ENCODE results near the gene KLF17. TPM values are rescaled to one million over a fixed set of nuclear protein-coding genes. Genes with fewer than 3 reads are reported as not detected.

Gene KLF17
- not detected for total RNA-seq

GRCh38 chr1:44118682-44119081 lies at the start of gene KLF17:
Gene KLF17, plus strand, starts transcription at chr1:44118821. Its CDS starts 87 bp downstream, at chr1:44118908.
- intact Hi-C loops (cut with micrococcal nuclease), result no loop called here

GRCh38 chr1:44071461-44071860 lies 47.2 kb upstream of the KLF17 start:
- Mint-ChIP-seq H3K27ac (no peak overlapping the region), H3K27me3 (peaks cover 17% of the 10 kb centered on the region), H3K4me1 (ENCODE audit: low read depth) (peaks cover 3% of the 10 kb centered on the region), H3K36me3 (ENCODE audit: low read depth) (no peaks in the 10 kb centered on the region), H3K4me3 (no peak overlapping the region), H3K9me3 (no peaks in the 10 kb centered on the region)
- intact Hi-C loops (cut with micrococcal nuclease), result no loop called here
- ATAC-seq, result no peak
- TF ChIP-seq CTCF (IDR thresholded peaks at IDR 0.05), result no peak
- POLR2A ChIA-PET, result no interaction called here
- no peak for DNase-seq
- CTCF ChIA-PET, result interaction anchor here (2.0 kb wide), 1 partner anchor 23 kb away, joined by 5 read pairs; no protein-coding TSS in a partner anchor

More at GRCh38 chr1:44118682-44119081, at the start of gene KLF17:
- CTCF ChIA-PET, result no interaction called here
- H3K4me1 Mint-ChIP-seq (ENCODE audit: low read depth), result no peaks in the 10 kb centered on the region
- POLR2A ChIA-PET, result no interaction called here
- ATAC-seq (no peak), DNase-seq (no peak)
- TF ChIP-seq CTCF (IDR thresholded peaks at IDR 0.05), result no peak
- H3K27me3 Mint-ChIP-seq, result peaks cover 17% of the 10 kb centered on the region
- H3K9me3 Mint-ChIP-seq, result no peaks in the 10 kb centered on the region
- no peak within 1 kb of the TSS for H3K27ac Mint-ChIP-seq
- H3K4me3 Mint-ChIP-seq, result no peak within 1 kb of the TSS
- no peaks in the 10 kb centered on the region for H3K36me3 Mint-ChIP-seq (ENCODE audit: low read depth)

GRCh38 chr1:44072204-44072603 lies 46.4 kb upstream of the KLF17 start:
- ATAC-seq (peak; percentile 58), DNase-seq (peak; percentile 39)

GRCh38 chr1:44072821-44073220 lies 45.8 kb upstream of the KLF17 start:
- POLR2A ChIA-PET, result no interaction called here
- Mint-ChIP-seq H3K4me3 (no peak overlapping the region), H3K4me1 (ENCODE audit: low read depth) (peaks cover 3% of the 10 kb centered on the region), H3K36me3 (ENCODE audit: low read depth) (no peaks in the 10 kb centered on the region), H3K9me3 (no peaks in the 10 kb centered on the region), H3K27me3 (peaks cover 17% of the 10 kb centered on the region), H3K27ac (no peak overlapping the region)
- intact Hi-C loops (cut with micrococcal nuclease), result no loop called here
- CTCF ChIA-PET, result no interaction called here
- DNase-seq (no peak), ATAC-seq (no peak)
- TF ChIP-seq CTCF (IDR thresholded peaks at IDR 0.05), result no peak

More at GRCh38 chr1:44072204-44072603, 46.4 kb upstream of the KLF17 start:
- Mint-ChIP-seq H3K4me3 (no peak overlapping the region), H3K36me3 (ENCODE audit: low read depth) (no peaks in the 10 kb centered on the region), H3K27ac (no peak overlapping the region), H3K9me3 (no peaks in the 10 kb centered on the region), H3K27me3 (peaks cover 17% of the 10 kb centered on the region), H3K4me1 (ENCODE audit: low read depth) (peaks cover 3% of the 10 kb centered on the region)
- intact Hi-C loops (cut with micrococcal nuclease), result no loop called here
- ChIA-PET POLR2A (no interaction called here), CTCF (interaction anchor here (2.0 kb wide), 1 partner anchor 24 kb away, joined by 5 read pairs; no protein-coding TSS in a partner anchor)
- no peak for TF ChIP-seq CTCF (IDR thresholded peaks at IDR 0.05)

GRCh38 chr1:44073528-44073927 lies 45.1 kb upstream of the KLF17 start:
- DNase-seq, result no peak
- intact Hi-C loops (cut with micrococcal nuclease), result no loop called here
- ChIA-PET CTCF (no interaction called here), POLR2A (no interaction called here)
- Mint-ChIP-seq H3K27ac (no peak overlapping the region), H3K4me3 (no peak overlapping the region), H3K4me1 (ENCODE audit: low read depth) (peaks cover 3% of the 10 kb centered on the region), H3K36me3 (ENCODE audit: low read depth) (no peaks in the 10 kb centered on the region), H3K27me3 (peaks cover 17% of the 10 kb centered on the region), H3K9me3 (no peaks in the 10 kb centered on the region)
- no peak for TF ChIP-seq CTCF (IDR thresholded peaks at IDR 0.05)
- no peak for ATAC-seq

All from activated CD8-positive, alpha-beta T cell treated with anti-CD3 and anti-CD28 coated beads for 36 hours (primary cell).